HCT116 (cell line): ENCODE data around the gene MAN2B2. TPM values are rescaled to one million over a fixed set of nuclear protein-coding genes. Genes with fewer than 3 reads are reported as not detected.
A peak's percentile ranks its signal among the peaks of the same experiment; 100 is the strongest.

Source experiments
- ATAC-seq: fragments of 200-7000 bp; cut with Tn5 transposase; 2 replicates; pipeline ENCODE4 v1.9.1; 2020; ENCODE audit warnings: mild to moderate bottlenecking, moderate library complexity
- BruUV-seq: library from RNA; stranded (reverse); fragments of 400-500 nt; replicated peaks from 2 replicates; lab custom pipeline; 2021; lab: Mats Ljungman, UMichigan
- CTCF ChIA-PET: fragments of 300-600 bp; sonication (Branson Sonifier 250); formaldehyde crosslinking; loops from one replicate; lab custom pipeline; 2021; ENCODE audit warnings: antibody characterized with exemption; lab: Charles Lee
- POLR2A ChIA-PET: fragments of 300-600, 350-600 bp; sonication (Branson Sonifier 250); formaldehyde crosslinking; loops from one replicate; lab custom pipeline; 2021; ENCODE audit warnings: antibody characterized with exemption; lab: Charles Lee
- RAD21 ChIA-PET, 2 experiments: fragments of 300-600 bp; sonication (Branson Sonifier 250); formaldehyde crosslinking; loops; one replicate each; lab custom pipeline; 2023; ENCODE audit warnings: low total read pairs in 2 of 2; ENCODE audit not compliant: uncharacterized antibody in 2 of 2, unreplicated experiment in 2 of 2, low non-redundant PET in 1 of 2; lab: Charles Lee
- DNase-seq: peaks from one replicate; pipeline ENCODE4 v3.0.0-alpha.2; 2010; ENCODE audit warnings: low read depth, low spot score
- H2AFZ ChIP-seq: fragments of 200-600 bp; shearing (Covaris generic), sonication (generic); 2 replicates; pipeline ENCODE4 v1.6.1; 2017; ENCODE audit warnings: low read depth, mixed run types, mixed read lengths, antibody characterized with exemption, low read length; ENCODE audit not compliant: poor library complexity, severe bottlenecking
- H3K27ac ChIP-seq: 2 replicates; pipeline ENCODE4 v1.5.1; 2012; ENCODE audit warnings: low read depth, low read length
- H3K27me3 ChIP-seq: fragments of 200-600 bp; sonication (generic); 2 replicates; pipeline ENCODE4 v1.6.1; 2016; ENCODE audit warnings: mixed run types, low read length, mixed read lengths; ENCODE audit not compliant: insufficient read depth
- H3K36me3 ChIP-seq, 2 experiments: fragments of 200-500 bp in 1 of 2; fragments of 200-600 bp in 1 of 2; sonication (Bioruptor generic) in 1 of 2; sonication (generic) in 1 of 2; 2 replicates each; pipeline versions ENCODE4 v1.5.1 to v1.6.1; 2014 to 2016; ENCODE audit warnings: low read length in 2 of 2, inconsistent platforms in 1 of 2, mixed read lengths in 1 of 2, mixed run types in 1 of 2; ENCODE audit not compliant: insufficient read depth in 2 of 2, control insufficient read depth in 1 of 2
- H3K4me1 ChIP-seq, 2 experiments: fragments of 200-600 bp in 1 of 2; sonication (generic) in 1 of 2; 2 replicates each; pipeline versions ENCODE4 v1.5.1 to v1.6.1; 2012 to 2017; ENCODE audit warnings: low read length in 2 of 2, inconsistent platforms in 1 of 2, mild to moderate bottlenecking in 1 of 2, mixed read lengths in 1 of 2, mixed run types in 1 of 2, moderate library complexity in 1 of 2; ENCODE audit not compliant: insufficient read depth in 2 of 2, control insufficient read depth in 1 of 2
- H3K4me2 ChIP-seq: fragments of 200-600 bp; sonication (generic); 2 replicates; pipeline ENCODE4 v1.6.1; 2017; ENCODE audit warnings: mixed run types, low read length, mixed read lengths
- H3K4me3 ChIP-seq, 2 experiments: fragments of 200-600 bp in 1 of 2; sonication (generic) in 1 of 2; replicated peaks in 1 of 2; 2 replicates each; pipeline ENCODE4 v1.5.1; 2011 to 2016; ENCODE audit warnings: low read length in 2 of 2, control low read depth in 1 of 2, low read depth in 1 of 2, mild to moderate bottlenecking in 1 of 2, mixed read lengths in 1 of 2, mixed run types in 1 of 2
- H3K79me2 ChIP-seq: fragments of 200-600 bp; sonication (generic); 2 replicates; pipeline ENCODE4 v1.6.1; 2017; ENCODE audit warnings: mild to moderate bottlenecking, mixed run types, low read length, moderate library complexity, mixed read lengths; ENCODE audit not compliant: insufficient read depth
- H3K9ac ChIP-seq: fragments of 200-600 bp; sonication (generic); 2 replicates; pipeline ENCODE4 v1.6.1; 2016; ENCODE audit warnings: low read length, mixed read lengths
- H3K9me2 ChIP-seq: fragments of 200-600 bp; sonication (generic), shearing (Covaris generic); 2 replicates; pipeline ENCODE4 v1.6.1; 2017; ENCODE audit warnings: mixed run types, mild to moderate bottlenecking, moderate library complexity; ENCODE audit not compliant: insufficient read depth
- H3K9me3 ChIP-seq, 2 experiments: fragments of 200-500 bp in 1 of 2; fragments of 200-600 bp in 1 of 2; sonication (Bioruptor generic) in 1 of 2; sonication (generic) in 1 of 2; 2 replicates each; pipeline ENCODE4 v1.6.1; 2014 to 2017; ENCODE audit warnings: low read length in 2 of 2, mixed read lengths in 2 of 2, inconsistent platforms in 1 of 2, low read depth in 1 of 2, mild to moderate bottlenecking in 1 of 2, mixed run types in 1 of 2, moderate library complexity in 1 of 2; ENCODE audit not compliant: control insufficient read depth in 1 of 2, insufficient read depth in 1 of 2
- H4K20me1 ChIP-seq: fragments of 200-600 bp; sonication (generic), shearing (Covaris generic); 2 replicates; pipeline ENCODE4 v1.6.1; 2017; ENCODE audit warnings: mixed run types, mild to moderate bottlenecking, moderate library complexity; ENCODE audit not compliant: insufficient read depth
- CTCF ChIP-seq, 3 experiments: fragments of 200-600 bp in 1 of 3; sonication (generic) in 1 of 3; IDR thresholded peaks in 2 of 3; conservative IDR thresholded peaks in 1 of 3; 2 replicates each; pipeline ENCODE4 v1.5.1; 2012 to 2017; ENCODE audit warnings: low read depth in 2 of 3, low read length in 2 of 3, antibody characterized with exemption in 1 of 3, borderline replicate concordance in 1 of 3, control low read depth in 1 of 3, mild to moderate bottlenecking in 1 of 3, mixed read lengths in 1 of 3, mixed run types in 1 of 3, moderate library complexity in 1 of 3; ENCODE audit not compliant: insufficient read depth in 1 of 3
- EGR1 ChIP-seq: IDR thresholded peaks from 2 replicates; pipeline ENCODE4 v1.6.1; 2012; ENCODE audit warnings: low read depth
- ELF1 ChIP-seq: IDR thresholded peaks from 2 replicates; pipeline ENCODE4 v1.6.1; 2012; ENCODE audit warnings: low read depth, borderline replicate concordance
- SP1 ChIP-seq: IDR thresholded peaks from 2 replicates; pipeline ENCODE4 v1.6.1; 2012; ENCODE audit warnings: low read depth
- TCF7L2 ChIP-seq: IDR thresholded peaks from 2 replicates; pipeline ENCODE4 v1.7.0; 2011; ENCODE audit warnings: borderline replicate concordance, inconsistent platforms; ENCODE audit not compliant: insufficient read depth, insufficient read length; ENCODE audit errors: extremely low read depth
- intact Hi-C: fragments of 100-400 bp; cut with micrococcal nuclease; formaldehyde crosslinking; loops from 2 replicates; pipeline ENCODE4 v1.10.0; 2022
- total RNA-seq: library from RNA; stranded (reverse); gene quantifications from one replicate; pipeline ENCODE4 v1.2.1, GENCODE V29; 2021; ENCODE audit not compliant: unreplicated experiment

MAN2B2 gene
- total RNA-seq, 1 experiment from 2014 or later, result 18.0 TPM

DNA sequence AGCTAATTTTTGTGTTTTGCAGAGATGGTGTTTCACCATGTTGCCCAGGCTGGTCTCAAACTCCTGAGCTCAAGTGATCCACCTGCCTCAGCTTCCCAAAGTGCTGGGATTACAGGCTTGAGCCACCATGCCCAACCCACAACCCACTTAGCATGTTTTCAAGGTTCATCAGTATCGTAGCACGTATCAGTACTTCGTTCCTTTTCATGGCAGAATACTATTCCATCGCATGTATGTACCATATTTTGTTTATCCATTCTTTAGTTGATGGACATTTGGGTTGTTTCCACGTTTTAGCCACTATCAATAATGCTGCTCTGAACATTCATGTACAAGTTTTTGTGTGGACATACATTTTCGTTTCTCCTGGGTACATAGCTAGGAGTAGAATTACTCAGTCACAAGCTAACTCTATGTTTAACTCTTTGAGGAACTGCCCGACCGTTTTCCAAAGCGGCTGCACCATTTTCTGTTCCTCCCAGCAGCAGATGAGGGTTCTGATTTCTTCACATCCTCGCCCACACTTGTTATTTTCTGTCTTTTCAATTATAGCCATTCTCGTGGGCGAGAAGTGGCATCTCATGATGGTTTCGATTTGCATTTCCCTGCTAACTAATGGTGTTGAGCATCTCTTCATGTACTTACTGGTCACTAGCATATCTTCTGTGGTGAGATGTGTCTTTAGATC is 32.5 kb downstream of the MAN2B2 start:
- no TSS peak for BruUV-seq

DNA sequence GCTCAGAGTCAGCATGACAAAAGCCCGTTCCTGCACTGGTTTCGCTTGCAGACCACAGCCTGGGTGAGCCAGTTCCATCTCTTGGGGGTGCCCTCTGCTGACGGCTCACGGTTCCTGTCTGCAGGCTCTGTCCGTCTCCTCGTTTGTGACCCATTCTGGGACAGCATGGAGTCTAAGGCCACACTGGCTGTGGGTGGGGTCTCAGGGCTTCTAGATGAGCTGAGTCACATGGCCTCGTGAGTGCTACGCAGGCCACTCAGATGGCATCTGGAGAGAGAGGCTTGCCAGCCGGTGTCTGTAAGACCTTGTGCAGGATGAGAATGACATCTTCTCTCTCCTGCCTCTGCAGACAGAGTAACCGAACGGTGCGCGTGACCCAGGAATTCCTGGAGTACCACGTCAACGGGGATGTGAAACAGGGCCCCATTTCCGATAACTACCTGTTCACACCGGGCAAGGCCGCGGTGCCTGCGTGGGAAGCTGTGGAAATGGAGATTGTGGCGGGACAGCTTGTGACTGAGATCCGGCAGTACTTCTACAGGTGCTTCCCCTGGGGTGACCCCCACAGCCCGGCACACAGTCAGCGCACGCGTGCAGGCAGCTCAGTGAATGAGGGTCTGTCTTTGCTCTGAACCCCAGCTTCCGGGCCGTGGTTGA is 33.9 kb downstream of the MAN2B2 start:
- DNase-seq (no peak), ATAC-seq (peak; percentile 69)
- H3K79me2 ChIP-seq, result no peaks in the 10 kb centered on the region
- RAD21 ChIA-PET, result no interaction called here
- H3K27me3 ChIP-seq, result no peaks in the 10 kb centered on the region
- no peaks in the 10 kb centered on the region for H3K4me1 ChIP-seq
- H3K9ac ChIP-seq, result no peak overlapping the region
- POLR2A ChIA-PET, result no interaction called here
- no peak overlapping the region for H2AFZ ChIP-seq
- H3K27ac ChIP-seq, result no peak overlapping the region
- H3K36me3 ChIP-seq, result peaks cover 0 to 7% of the 10 kb centered on the region in 2 experiments; a peak in 2 of 4 replicates
- CTCF ChIA-PET, result no interaction called here
- peaks cover 4% of the 10 kb centered on the region in 2 experiments; a peak in 2 of 4 replicates for H3K9me3 ChIP-seq
- H3K9me2 ChIP-seq, result no peaks in the 10 kb centered on the region
- TF ChIP-seq CTCF (IDR thresholded peaks at IDR 0.05 in 2 of 3, conservative IDR thresholded peaks at IDR 0.05 in 1 of 3; ENCODE audit: borderline replicate concordance in 1 of 3, insufficient read depth in 1 of 3, low read depth in 2 of 3, low read length in 2 of 3) (0 out of 6 replicates have a peak, but pooled peaks of 1 of the 3 experiments have one; percentile 1), ELF1 (no peak), EGR1 (no peak)
- TF ChIP-seq, all 23 proteins: peak for 1
- Histone ChIP-seq H3K4me2 (no peak overlapping the region), H3K4me3 (no peak overlapping the region), H4K20me1 (no peaks in the 10 kb centered on the region)
- intact Hi-C loops, result no loop called here
- BruUV-seq, result no TSS peak

More for the DNA sequence above, 32.5 kb downstream of the MAN2B2 start:
- Histone ChIP-seq H3K27ac (no peak overlapping the region), H3K79me2 (no peaks in the 10 kb centered on the region), H3K9me2 (no peaks in the 10 kb centered on the region), H3K4me1 (no peaks in the 10 kb centered on the region), H3K36me3 (peaks cover 0 to 7% of the 10 kb centered on the region in 2 experiments; a peak in 2 of 4 replicates), H3K9me3 (peaks cover 4% of the 10 kb centered on the region in 2 experiments; a peak in 2 of 4 replicates), H2AFZ (no peak overlapping the region), H3K4me2 (no peak overlapping the region), H4K20me1 (no peaks in the 10 kb centered on the region), H3K4me3 (no peak overlapping the region), H3K9ac (no peak overlapping the region), H3K27me3 (no peaks in the 10 kb centered on the region)
- TF ChIP-seq ELF1, result no peak
- TF ChIP-seq TCF7L2, result no peak
- no peak for TF ChIP-seq SP1
- ChIA-PET RAD21 (no interaction called here), CTCF (no interaction called here), POLR2A (no interaction called here)
- intact Hi-C loops, result no loop called here
- ATAC-seq (no peak), DNase-seq (no peak)
